HG03439 (cell line): ENCODE data around the gene EPHB2.
"Not testable (repeated sequence)": the region's sequence is repeated elsewhere in the genome, so short reads cannot be mapped to it uniquely, and the experiment has no call there.

Experiments used
- ATAC-seq: cut with Tn5 transposase; IDR thresholded peaks from one replicate; pipeline ENCODE4 v1.9.1; 2021; ENCODE audit warnings: mild to moderate bottlenecking, moderate library complexity; ENCODE audit not compliant: unreplicated experiment

EPHB2 gene

DNA sequence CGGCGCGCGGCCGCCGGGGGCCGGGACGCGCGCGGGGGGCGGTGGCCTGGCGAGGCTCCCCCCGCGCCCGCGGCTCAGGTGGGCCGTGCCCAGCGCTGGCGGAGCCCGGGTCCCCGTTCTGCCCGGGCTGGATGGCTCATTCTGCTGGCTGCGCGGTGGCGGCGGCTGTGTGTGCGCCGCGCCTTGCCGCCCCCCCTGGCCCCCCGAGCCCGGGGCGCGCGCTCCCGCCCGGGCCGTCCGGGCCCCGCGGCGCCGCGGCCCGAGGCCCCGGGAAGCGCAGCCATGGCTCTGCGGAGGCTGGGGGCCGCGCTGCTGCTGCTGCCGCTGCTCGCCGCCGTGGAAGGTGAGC, at the start of gene EPHB2:
TSS of gene EPHB2 (plus strand) at position 139 of the 349 bp plus-strand sequence. CDS start at position 283, 144 bp downstream.
- no peak for ATAC-seq

DNA sequence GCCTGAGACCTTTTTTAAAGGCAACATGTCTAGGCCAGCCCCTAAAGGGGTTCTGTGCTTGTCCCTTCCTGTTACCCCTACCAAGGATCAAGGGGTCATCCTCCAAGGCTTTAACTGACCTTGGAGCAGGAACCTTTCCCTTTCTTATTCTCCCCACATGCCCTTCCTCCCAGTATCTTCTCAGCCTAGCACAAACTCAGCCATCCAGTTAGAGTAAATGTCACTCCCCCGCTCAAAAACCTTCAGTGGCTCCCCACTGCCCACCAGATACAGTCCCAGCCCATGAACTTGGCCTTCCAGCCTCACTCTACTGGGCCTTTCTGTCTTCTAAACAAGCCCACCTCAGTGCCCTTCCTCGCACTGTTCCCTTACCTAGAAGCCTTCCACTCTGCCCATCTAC, 48.8 kb upstream of the EPHB2 start:
- no peak for ATAC-seq

DNA sequence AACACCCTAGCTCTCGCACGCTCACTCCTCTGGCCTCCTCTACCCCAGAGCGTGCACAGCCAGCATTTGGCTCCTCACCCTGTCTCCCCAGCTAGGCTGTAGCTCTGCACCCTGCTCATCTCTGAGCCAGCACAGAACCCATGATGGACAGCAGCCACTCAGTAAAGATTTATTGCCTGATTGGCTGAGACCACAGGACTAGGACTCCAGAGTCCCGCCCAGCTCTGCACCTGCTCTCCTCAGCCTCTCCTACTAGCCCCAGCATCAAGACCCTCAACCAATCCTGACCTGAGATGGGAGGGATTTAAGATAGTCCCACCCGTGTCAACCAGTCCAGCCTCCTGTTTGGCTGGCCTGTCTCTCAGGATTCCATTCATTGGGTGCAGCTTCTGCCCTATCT, 48.3 kb upstream of the EPHB2 start:
- ATAC-seq, result no peak

- no peak for ATAC-seq
Observed at GRCh38 chr1:22662986-22663408, 47.6 kb upstream of the EPHB2 start.

DNA sequence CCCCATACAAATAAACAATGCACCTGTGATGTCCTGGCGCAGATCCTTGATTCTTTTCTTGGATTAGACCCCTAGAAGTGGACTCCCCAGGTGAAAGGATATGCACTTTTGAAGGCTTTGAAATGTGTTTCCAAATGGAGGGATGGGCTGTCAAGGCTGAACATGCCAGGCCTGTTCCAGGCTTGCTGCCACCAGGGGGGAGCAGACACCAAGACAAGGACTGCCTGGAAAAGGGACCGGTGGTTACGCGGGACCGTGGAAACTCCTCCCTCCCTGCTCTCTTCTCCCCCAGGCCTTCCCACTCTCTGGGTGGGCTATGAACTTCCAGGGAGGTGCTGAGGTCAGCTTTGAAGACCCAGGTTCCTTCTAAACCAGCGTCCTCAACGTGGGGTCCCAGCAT, 44.9 kb upstream of the EPHB2 start:
- ATAC-seq, result no peak

DNA sequence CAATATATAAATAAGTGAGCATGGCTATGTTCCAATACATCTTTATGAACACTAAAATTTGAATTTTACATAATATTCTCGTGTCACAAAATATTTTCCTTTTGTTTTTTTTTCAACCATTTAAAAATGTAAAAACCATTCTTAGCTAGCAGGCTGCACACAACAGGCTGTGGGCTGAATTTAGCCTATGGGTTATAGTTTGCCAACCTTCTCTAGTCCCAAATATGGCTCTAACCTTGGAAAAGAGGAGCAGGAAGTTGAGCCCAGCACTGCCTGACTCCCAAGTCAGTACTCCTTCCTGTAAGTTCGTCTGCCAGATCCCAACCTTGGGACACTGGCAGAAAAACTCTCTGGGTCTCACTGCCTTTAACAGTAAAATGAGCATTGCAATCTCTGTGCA, 44.2 kb upstream of the EPHB2 start:
- no peak for ATAC-seq

DNA sequence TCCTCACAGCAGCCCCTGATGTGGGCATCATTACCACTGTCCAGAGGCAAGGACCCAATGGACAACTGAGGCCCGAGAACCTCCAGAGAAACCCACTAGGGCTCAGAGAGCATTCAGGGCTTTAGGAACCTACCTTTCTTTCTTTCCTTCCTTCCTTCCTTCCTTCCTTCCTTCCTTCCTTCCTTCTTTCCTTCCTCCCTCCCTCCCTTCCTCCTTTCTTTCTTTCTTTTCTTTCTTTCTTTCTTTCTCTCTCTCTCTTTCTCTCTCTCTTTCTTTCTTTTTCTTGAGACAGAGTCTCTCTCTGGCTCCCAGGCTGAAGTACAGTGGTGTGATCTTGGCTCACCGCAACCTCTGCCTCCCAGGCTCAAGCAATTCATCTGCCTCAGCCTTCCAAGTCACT, 41.8 kb upstream of the EPHB2 start:
- ATAC-seq, result not testable (repeated sequence)

- no peak for ATAC-seq
Observed at GRCh38 chr1:22670352-22670975, 40.2 kb upstream of the EPHB2 start.

DNA sequence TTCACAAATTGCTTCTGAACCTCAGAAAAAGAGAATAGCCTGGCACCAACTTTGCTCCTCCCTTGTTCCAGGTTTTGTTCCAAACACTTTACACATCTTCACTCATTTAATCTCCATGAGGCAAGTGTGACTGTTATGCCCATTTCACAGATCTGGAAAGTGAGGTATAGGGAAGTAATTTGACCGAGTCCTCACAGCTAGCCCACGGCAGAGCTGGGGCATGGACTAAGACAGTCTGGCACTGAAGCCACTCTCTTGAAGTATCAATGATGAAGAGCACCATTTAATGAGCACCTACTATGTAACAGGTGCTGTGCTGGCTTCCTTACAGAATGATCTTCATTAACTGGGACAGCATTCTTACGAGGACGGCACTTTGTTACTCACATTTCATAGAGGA, 38.6 kb upstream of the EPHB2 start:
- no peak for ATAC-seq

DNA sequence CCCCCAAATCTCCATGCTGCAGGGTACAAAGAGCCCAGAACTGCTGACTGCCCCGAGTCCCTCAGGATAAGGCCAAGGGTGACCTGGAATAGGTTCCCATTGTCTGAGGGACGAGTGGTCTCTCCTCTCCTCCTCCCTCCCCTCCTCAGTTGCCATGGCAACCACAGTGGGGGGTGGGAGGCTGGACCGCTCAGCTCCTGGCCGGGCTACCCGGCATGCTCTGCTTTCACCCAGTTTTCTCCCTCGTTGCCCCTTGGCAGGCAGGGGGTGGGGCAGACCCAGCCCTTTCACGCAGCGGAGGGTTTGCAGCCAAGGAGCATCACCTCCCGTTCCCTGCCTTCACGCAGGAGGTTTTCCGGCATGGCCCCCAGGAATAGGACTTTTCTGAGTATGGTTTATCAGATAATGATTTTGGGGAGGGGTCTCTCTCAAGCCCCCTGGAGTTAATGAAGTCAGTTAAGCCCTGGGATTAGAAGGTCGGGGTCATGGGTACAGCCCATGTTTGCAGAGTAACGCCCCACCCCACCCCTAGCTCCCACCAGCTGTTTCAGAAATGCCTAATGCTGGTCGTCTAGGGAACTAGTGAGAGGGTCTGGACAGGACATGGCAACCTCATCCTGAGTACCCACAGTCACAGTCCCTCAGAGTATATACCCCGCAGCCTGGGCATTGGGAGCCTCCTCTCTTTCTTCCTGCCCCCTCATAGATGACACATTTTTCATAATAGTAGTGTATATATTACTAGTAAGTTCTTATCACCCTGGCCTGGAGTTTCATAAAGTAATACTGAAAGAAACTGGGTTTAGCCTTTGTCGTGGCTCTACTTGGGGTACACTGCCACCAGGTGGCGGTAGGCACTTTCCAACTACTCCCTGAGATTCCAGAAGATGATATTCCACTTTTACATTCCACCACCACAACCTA, 36.9 kb upstream of the EPHB2 start:
- no peak for ATAC-seq

DNA sequence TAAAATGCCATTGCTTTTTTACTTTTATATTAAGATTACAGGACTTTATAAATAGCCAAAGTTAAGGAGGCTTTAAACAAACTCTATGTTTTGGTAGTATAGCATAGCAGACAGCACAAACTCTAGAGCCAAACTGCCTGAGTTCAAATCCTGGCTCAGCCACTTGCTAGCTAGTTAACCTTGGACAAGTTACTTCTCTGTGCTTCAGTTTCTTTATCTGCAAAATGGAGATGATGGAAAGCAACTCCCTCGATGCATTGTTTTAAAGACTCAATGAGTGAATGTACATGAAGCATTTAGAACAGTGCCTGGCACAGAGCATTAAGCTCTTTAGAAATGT, 36.3 kb upstream of the EPHB2 start:
- ATAC-seq, result no peak

DNA sequence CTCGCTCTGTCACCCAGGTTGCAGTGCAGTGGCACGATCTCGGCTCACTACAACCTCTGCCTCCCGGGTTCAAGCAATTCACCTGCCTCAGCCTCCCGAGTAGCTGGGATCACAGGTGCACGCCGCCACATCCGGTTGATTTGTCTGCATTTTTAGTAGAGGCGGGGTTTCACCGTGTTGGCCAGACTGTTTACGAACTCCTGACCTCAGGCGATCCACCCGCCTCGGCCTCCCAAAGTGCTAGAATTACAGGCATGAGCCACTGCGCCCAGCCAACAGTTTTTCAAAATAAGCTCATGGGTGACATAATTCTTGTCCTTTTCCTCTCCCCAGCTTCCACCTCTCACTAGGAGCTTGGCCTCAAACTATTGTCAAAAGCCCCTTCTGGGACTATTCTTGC, 34.5 kb upstream of the EPHB2 start:
- ATAC-seq, result not testable (repeated sequence)

- no peak for ATAC-seq
Observed at GRCh38 chr1:22676916-22677583, 33.6 kb upstream of the EPHB2 start.

DNA sequence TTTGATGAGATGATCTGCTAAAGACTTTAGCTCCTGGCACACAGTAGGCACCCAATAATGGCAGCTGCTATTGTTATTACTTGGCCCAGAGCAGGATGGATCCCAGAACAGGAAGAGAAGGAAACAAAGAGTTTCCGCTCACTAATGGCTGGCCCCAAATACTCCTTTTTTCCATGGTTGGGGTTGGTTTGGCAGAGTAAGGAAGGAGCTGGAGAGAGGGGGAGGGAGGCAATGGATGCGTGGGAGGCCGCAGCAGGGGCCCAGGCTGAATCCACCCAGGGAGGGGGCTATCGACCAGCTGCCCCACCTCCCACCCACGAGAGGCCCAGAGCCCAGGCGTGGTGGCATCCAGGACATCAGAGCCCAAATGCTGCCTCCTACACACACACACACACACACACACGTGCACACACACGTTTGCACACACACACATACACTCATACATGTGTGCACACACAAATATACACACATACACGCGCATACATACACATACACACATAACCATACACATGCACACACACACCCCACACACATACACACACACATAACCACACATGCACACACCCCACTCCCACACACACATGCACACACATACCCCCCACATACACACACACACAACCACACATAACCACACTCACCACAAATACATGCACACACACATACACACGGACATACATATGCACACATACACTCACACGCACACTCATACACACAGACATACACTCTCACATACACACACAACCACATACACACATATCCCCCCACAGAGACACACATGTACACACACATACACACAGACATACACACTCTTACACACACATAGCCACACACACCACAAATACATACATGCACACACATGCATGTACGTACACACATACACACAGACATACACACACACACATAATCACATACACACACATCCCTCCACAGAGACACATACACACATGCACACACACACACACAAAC, 32.4 kb upstream of the EPHB2 start:
- ATAC-seq, result no peak

GRCh38 chr1:22680726-22681125, 29.9 kb upstream of the EPHB2 start:
- no peak for ATAC-seq

GRCh38 chr1:22681556-22682276, 28.9 kb upstream of the EPHB2 start:
- ATAC-seq, result no peak

- no peak for ATAC-seq
Observed at GRCh38 chr1:22683547-22683946, 27.1 kb upstream of the EPHB2 start.

DNA sequence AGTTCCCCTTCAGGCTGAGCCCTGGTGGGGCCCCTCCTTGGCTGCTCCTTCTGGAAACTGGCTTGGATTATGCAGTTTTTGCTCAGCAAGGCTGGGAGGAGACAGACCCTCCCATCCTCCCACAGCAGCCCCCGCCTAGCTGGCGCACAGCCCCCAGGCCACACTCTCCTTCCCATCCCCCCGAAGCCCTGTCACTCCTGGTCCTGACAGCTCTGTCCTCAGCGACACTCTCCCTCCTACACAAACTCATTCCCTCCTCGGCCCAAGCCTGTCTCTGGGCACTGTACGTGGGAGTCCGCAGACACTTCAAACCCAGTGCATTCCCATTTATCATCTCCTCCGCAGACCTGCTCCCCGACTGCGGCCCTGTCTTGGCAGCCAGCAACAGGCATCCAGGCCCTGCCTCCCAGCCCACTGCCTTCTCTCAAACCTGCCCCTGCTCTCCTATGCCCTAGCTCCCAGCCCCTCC, 25.0 kb upstream of the EPHB2 start:
- no peak for ATAC-seq

DNA sequence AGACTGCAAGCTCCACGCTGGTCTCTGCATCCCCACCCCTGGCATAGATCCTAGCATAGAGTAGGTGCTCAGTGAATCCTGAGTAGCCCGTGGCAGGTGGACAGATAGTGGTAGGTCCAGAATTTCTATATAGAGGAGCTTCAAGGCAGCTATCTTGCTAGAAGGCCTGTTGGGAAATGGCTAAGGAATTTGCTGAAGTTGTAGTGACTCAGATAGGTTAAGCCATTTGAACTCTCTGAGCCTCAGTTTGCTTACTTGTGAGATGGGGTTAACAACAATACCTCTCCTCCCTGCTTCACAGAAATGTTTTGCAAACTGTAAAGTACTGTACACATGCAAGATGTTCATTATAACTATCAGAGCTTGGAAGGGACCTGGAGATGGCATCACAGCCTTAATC, 23.4 kb upstream of the EPHB2 start:
- ATAC-seq, result no peak

DNA sequence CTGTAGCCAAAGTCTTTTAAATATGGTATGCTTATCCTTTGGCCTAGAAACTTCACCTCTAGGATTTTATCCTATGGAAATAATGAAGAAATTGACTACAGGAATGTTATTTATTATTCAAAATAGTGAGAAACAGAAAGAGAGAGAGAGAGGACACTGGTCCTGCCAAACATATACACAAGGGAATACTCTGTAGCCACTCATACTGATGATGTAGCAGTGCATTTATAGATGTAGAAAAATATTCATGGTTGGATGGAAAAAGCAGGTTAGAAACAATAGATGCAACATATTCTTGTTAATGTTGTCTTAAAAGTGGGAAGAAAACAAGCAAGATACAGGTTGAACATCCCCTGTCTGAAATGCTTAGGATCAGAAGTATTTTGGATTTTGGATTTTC, 22.2 kb upstream of the EPHB2 start:
- ATAC-seq, result no peak
